SK-N-SH treated with all-trans-retinoic acid at 6 μM for 48 hours (cell line): ENCODE measurements around the gene MYO15B.

ENCODE experiments used
- ATAC-seq: fragments of 200-7000 bp; cut with Tn5 transposase; 3 replicates; pipeline ENCODE4 v1.9.1; 2020; ENCODE audit warnings: mild to moderate bottlenecking, moderate library complexity
- ARNTL ChIP-seq: fragments of 450-650 bp; formaldehyde crosslinking; IDR thresholded peaks from 2 replicates; pipeline ENCODE4 v1.5.0; 2020; ENCODE audit warnings: low read depth, mild to moderate bottlenecking, moderate library complexity, borderline replicate concordance
- BACH2 ChIP-seq: fragments of 250-450 bp; sonication (Bioruptor Pico); IDR thresholded peaks from 2 replicates; pipeline ENCODE4 v1.9.0; 2021; ENCODE audit warnings: mild to moderate bottlenecking, borderline replicate concordance
- CREB5 ChIP-seq: fragments of 250-450 bp; sonication (Bioruptor Pico); IDR thresholded peaks from 2 replicates; pipeline ENCODE4 v1.5.1; 2020; ENCODE audit warnings: low read depth, mild to moderate bottlenecking, moderate library complexity
- CSDC2 ChIP-seq: fragments of 250-450 bp; sonication (Bioruptor Pico); IDR thresholded peaks from 2 replicates; pipeline ENCODE4 v1.5.0; 2020; ENCODE audit warnings: mild to moderate bottlenecking, moderate library complexity
- CSRNP3 ChIP-seq: fragments of 250-450 bp; sonication (Bioruptor Pico); IDR thresholded peaks from 2 replicates; pipeline ENCODE4 v1.5.1; 2021; ENCODE audit warnings: mild to moderate bottlenecking, moderate library complexity
- ESRRG ChIP-seq: fragments of 250-450 bp; sonication (Bioruptor Pico); IDR thresholded peaks from 2 replicates; pipeline ENCODE4 v1.6.1; 2021; ENCODE audit warnings: mild to moderate bottlenecking
- GLIS3 ChIP-seq: fragments of 250-450 bp; sonication (Bioruptor Pico); IDR thresholded peaks from 2 replicates; pipeline ENCODE4 v1.5.0; 2020; ENCODE audit warnings: mild to moderate bottlenecking, moderate library complexity
- ISL1 ChIP-seq: fragments of 250-450 bp; sonication (Bioruptor Pico); IDR thresholded peaks from 2 replicates; pipeline ENCODE4 v2.1.2; 2022; ENCODE audit warnings: mild to moderate bottlenecking, moderate library complexity
- OSR1 ChIP-seq: fragments of 250-450 bp; sonication (Bioruptor Pico); IDR thresholded peaks from 2 replicates; pipeline ENCODE4 v1.8.0; 2022; ENCODE audit warnings: moderate library complexity, mild to moderate bottlenecking, inconsistent platforms
- PATZ1 ChIP-seq: fragments of 250-450 bp; sonication (Bioruptor Pico); IDR thresholded peaks from 2 replicates; pipeline ENCODE4 v1.8.0; 2020; ENCODE audit warnings: mild to moderate bottlenecking, moderate library complexity, borderline replicate concordance
- POU6F1 ChIP-seq: fragments of 250-450 bp; sonication (Bioruptor Pico); IDR thresholded peaks from 2 replicates; pipeline ENCODE4 v1.8.0; 2021; ENCODE audit warnings: low read depth, mild to moderate bottlenecking, moderate library complexity, borderline replicate concordance
- PPARA ChIP-seq: fragments of 250-450 bp; sonication (Bioruptor Pico); IDR thresholded peaks from 2 replicates; pipeline ENCODE4 v1.5.0; 2020; ENCODE audit warnings: mild to moderate bottlenecking, borderline replicate concordance
- RARB ChIP-seq: fragments of 250-450 bp; sonication (Bioruptor Pico); IDR thresholded peaks from 2 replicates; pipeline ENCODE4 v1.8.0; 2021; ENCODE audit warnings: mild to moderate bottlenecking, moderate library complexity
- SNAI2 ChIP-seq: fragments of 250-450 bp; sonication (Bioruptor Pico); IDR thresholded peaks from 2 replicates; pipeline ENCODE4 v1.5.0; 2020; ENCODE audit warnings: mild to moderate bottlenecking, moderate library complexity
- TCF4 ChIP-seq: fragments of 250-450 bp; sonication (Bioruptor Pico); IDR thresholded peaks from 2 replicates; pipeline ENCODE4 v1.8.0; 2021; ENCODE audit warnings: mild to moderate bottlenecking, moderate library complexity, borderline replicate concordance
- TOX ChIP-seq: fragments of 250-450 bp; sonication (Bioruptor Pico); IDR thresholded peaks from 2 replicates; pipeline ENCODE4 v1.8.0; 2021; ENCODE audit warnings: mild to moderate bottlenecking, moderate library complexity, borderline replicate concordance
- TSHZ2 ChIP-seq: fragments of 250-450 bp; sonication (Bioruptor Pico); IDR thresholded peaks from 2 replicates; pipeline ENCODE4 v1.5.0; 2020; ENCODE audit warnings: mild to moderate bottlenecking, moderate library complexity
- ZC3H10 ChIP-seq: fragments of 250-450 bp; sonication (Bioruptor Pico); IDR thresholded peaks from 2 replicates; pipeline ENCODE4 v1.5.1; 2021; ENCODE audit warnings: mild to moderate bottlenecking, moderate library complexity
- ZFP3 ChIP-seq: fragments of 250-450 bp; sonication (Bioruptor Pico); IDR thresholded peaks from 2 replicates; pipeline ENCODE4 v1.5.0; 2020; ENCODE audit warnings: mild to moderate bottlenecking, moderate library complexity
- ZFP30 ChIP-seq: fragments of 450-650 bp; formaldehyde crosslinking; IDR thresholded peaks from 2 replicates; pipeline ENCODE4 v1.5.0; 2022; ENCODE audit warnings: mild to moderate bottlenecking, moderate library complexity
- ZNF565 ChIP-seq: fragments of 450-650 bp; formaldehyde crosslinking; conservative IDR thresholded peaks from 2 replicates; pipeline ENCODE4 v1.5.0; 2020; ENCODE audit warnings: low read depth, mild to moderate bottlenecking, moderate library complexity
- ZNF70 ChIP-seq: fragments of 450-650 bp; formaldehyde crosslinking; IDR thresholded peaks from 2 replicates; pipeline ENCODE4 v1.5.0; 2020; ENCODE audit warnings: mild to moderate bottlenecking, moderate library complexity
- ZNF8 ChIP-seq: fragments of 450-650 bp; formaldehyde crosslinking; IDR thresholded peaks from 2 replicates; pipeline ENCODE4 v1.5.0; 2020; ENCODE audit warnings: mild to moderate bottlenecking, moderate library complexity

MYO15B gene

GRCh38 chr17:75540923-75541503, 46.6 kb upstream of the MYO15B start:
- ATAC-seq, result no peak
- TF ChIP-seq SNAI2, result no peak
- TF ChIP-seq ISL1, result no peak
- TF ChIP-seq TCF4 (CRISPR knock-in tag), result no peak
- TF ChIP-seq ZNF70 (CRISPR knock-in tag), result no peak
- no peak for TF ChIP-seq ZNF565
- TF ChIP-seq CREB5 (CRISPR knock-in tag), result no peak
- no peak for TF ChIP-seq CSRNP3 (CRISPR knock-in tag)
- no peak for TF ChIP-seq ESRRG
- TF ChIP-seq TSHZ2 (CRISPR knock-in tag), result no peak
- TF ChIP-seq GLIS3 (CRISPR knock-in tag), result no peak

- TF ChIP-seq TOX (CRISPR knock-in tag), result no peak
- no peak for TF ChIP-seq SNAI2
- no peak for TF ChIP-seq ZC3H10 (CRISPR knock-in tag)
- no peak for TF ChIP-seq POU6F1 (CRISPR knock-in tag)
- ATAC-seq, result no peak
Measured at GRCh38 chr17:75542229-75542628, 45.4 kb upstream of the MYO15B start.

- TF ChIP-seq ARNTL (CRISPR knock-in tag) (no peak), GLIS3 (CRISPR knock-in tag) (no peak), ESRRG (no peak), BACH2 (no peak), ZC3H10 (CRISPR knock-in tag) (no peak), ZFP30 (no peak), ZNF70 (CRISPR knock-in tag) (no peak), TOX (CRISPR knock-in tag) (no peak), ISL1 (no peak)
- TF ChIP-seq, all 23 proteins: peak for 0
Measured at GRCh38 chr17:75542728-75543336, 44.8 kb upstream of the MYO15B start.

GRCh38 chr17:75544250-75544649, 43.4 kb upstream of the MYO15B start:
- no peak for ATAC-seq
- TF ChIP-seq RARB (no peak), ZFP3 (CRISPR knock-in tag) (no peak), PATZ1 (CRISPR knock-in tag) (no peak), ZNF70 (CRISPR knock-in tag) (no peak), CSRNP3 (CRISPR knock-in tag) (no peak), CREB5 (CRISPR knock-in tag) (no peak), OSR1 (no peak), ESRRG (no peak), CSDC2 (no peak), ZC3H10 (CRISPR knock-in tag) (no peak), PPARA (CRISPR knock-in tag) (no peak), ZNF8 (CRISPR knock-in tag) (no peak), TCF4 (CRISPR knock-in tag) (no peak), GLIS3 (CRISPR knock-in tag) (no peak), ARNTL (CRISPR knock-in tag) (no peak)

More at GRCh38 chr17:75542728-75543336, 44.8 kb upstream of the MYO15B start:
- no peak for ATAC-seq
